HepG2 (cell line): ENCODE results near the gene COQ5. TPM values are rescaled to one million over a fixed set of nuclear protein-coding genes. Genes with fewer than 3 reads are reported as not detected.

Experiments
- BRD4 ChIP-seq: sonication (generic); formaldehyde crosslinking; IDR thresholded peaks from 2 replicates; pipeline ENCODE4 v1.4.0; 2020; ENCODE audit warnings: missing genetic modification reagents
- CCAR2 ChIP-seq: fragments of 200-400 bp; formaldehyde crosslinking; optimal IDR thresholded peaks from 2 replicates; pipeline ENCODE3; 2018; ENCODE audit warnings: low read depth, mild to moderate bottlenecking, low read length, moderate library complexity
- KLF12 ChIP-seq: sonication (generic); formaldehyde crosslinking; IDR thresholded peaks from 2 replicates; pipeline ENCODE4 v1.4.0; 2020; ENCODE audit warnings: missing genetic modification reagents, borderline replicate concordance
- PATZ1 ChIP-seq: sonication (generic); formaldehyde crosslinking; IDR thresholded peaks from 2 replicates; pipeline ENCODE4 v1.4.0; 2020; ENCODE audit warnings: missing genetic modification reagents
- PRPF4 ChIP-seq: fragments of 200-400 bp; formaldehyde crosslinking; IDR thresholded peaks from 2 replicates; pipeline ENCODE4 v1.6.1; 2016; ENCODE audit warnings: low read length, low read depth; ENCODE audit not compliant: poor library complexity, severe bottlenecking
- THAP8 ChIP-seq: sonication (generic); formaldehyde crosslinking; IDR thresholded peaks from 2 replicates; pipeline ENCODE4 v1.5.1; 2020; ENCODE audit warnings: missing genetic modification reagents, mild to moderate bottlenecking, borderline replicate concordance
- ZNF234 ChIP-seq: sonication (generic); formaldehyde crosslinking; conservative IDR thresholded peaks from 2 replicates; pipeline ENCODE4 v1.5.1; 2020; ENCODE audit warnings: mild to moderate bottlenecking, missing genetic modification reagents
- polyA plus RNA-seq, 8 experiments: library from polyadenylated mRNA; depleted of rRNA in 3 of 8; stranded (reverse) in 7 of 8; unstranded in 1 of 8; fragments of >200 nt; fragmentation: Illumina TruSeq in 4 of 8; extraction: Trizol in 4 of 8; gene quantifications; 2 replicates each; pipeline versions ENCODE4 v1.2.1 to v1.2.3, GENCODE V29; 2011 to 2016; ENCODE audit warnings: low read depth in 4 of 8, missing spikeins in 1 of 8, mixed read lengths in 1 of 8; ENCODE audit not compliant: insufficient read depth in 1 of 8
- total RNA-seq, 5 experiments: library from RNA; depleted of rRNA; stranded (reverse); fragments of >200 nt; fragmentation: Illumina TruSeq; extraction: Trizol; gene quantifications; 2 replicates each; pipeline ENCODE4 v1.2.3, GENCODE V29; 2016; ENCODE audit warnings: low read depth in 1 of 5
- TF ChIP-seq, protein P1 (sequence below): sonication (generic); formaldehyde crosslinking; IDR thresholded peaks from 2 replicates; pipeline ENCODE4 v1.5.1; 2020; ENCODE audit warnings: missing genetic modification reagents, mild to moderate bottlenecking, borderline replicate concordance
- TF ChIP-seq, protein P2 (sequence below): fragments of 450-650 bp; IDR thresholded peaks from 2 replicates; pipeline ENCODE4 v1.6.1; 2016
- TF ChIP-seq, protein P3 (sequence below): sonication (generic); formaldehyde crosslinking; IDR thresholded peaks from 2 replicates; pipeline ENCODE4 v1.4.0; 2020; ENCODE audit warnings: missing genetic modification reagents, borderline replicate concordance
- TF ChIP-seq, protein P4 (sequence below): sonication (generic); formaldehyde crosslinking; IDR thresholded peaks from 2 replicates; pipeline ENCODE4 v1.8.0; 2022; ENCODE audit warnings: missing genetic modification reagents, mild to moderate bottlenecking, inconsistent platforms, borderline replicate concordance
- TF ChIP-seq, protein P5 (sequence below): sonication (generic); formaldehyde crosslinking; IDR thresholded peaks from 2 replicates; pipeline ENCODE4 v1.5.0; 2020; ENCODE audit warnings: missing genetic modification reagents

The COQ5 gene
- total and polyA plus RNA-seq, 2 of the 13 experiments (the other 11 are each of a cell fraction or from before 2014, with no cell fraction given) = 36.4 to 41.5 TPM

GRCh38 chr12:120496413-120497340, 32.3 kb downstream of the COQ5 start (continued):
- TF ChIP-seq THAP8 (CRISPR knock-in tag) (no peak), ZNF234 (CRISPR knock-in tag) (no peak), BRD4 (CRISPR knock-in tag) (no peak), CCAR2 (no peak), PRPF4 (no peak), KLF12 (CRISPR knock-in tag) (peak; percentile 25; the same call in 1 of the 2 replicates), PATZ1 (no peak)
- TF ChIP-seq, protein P1, sequence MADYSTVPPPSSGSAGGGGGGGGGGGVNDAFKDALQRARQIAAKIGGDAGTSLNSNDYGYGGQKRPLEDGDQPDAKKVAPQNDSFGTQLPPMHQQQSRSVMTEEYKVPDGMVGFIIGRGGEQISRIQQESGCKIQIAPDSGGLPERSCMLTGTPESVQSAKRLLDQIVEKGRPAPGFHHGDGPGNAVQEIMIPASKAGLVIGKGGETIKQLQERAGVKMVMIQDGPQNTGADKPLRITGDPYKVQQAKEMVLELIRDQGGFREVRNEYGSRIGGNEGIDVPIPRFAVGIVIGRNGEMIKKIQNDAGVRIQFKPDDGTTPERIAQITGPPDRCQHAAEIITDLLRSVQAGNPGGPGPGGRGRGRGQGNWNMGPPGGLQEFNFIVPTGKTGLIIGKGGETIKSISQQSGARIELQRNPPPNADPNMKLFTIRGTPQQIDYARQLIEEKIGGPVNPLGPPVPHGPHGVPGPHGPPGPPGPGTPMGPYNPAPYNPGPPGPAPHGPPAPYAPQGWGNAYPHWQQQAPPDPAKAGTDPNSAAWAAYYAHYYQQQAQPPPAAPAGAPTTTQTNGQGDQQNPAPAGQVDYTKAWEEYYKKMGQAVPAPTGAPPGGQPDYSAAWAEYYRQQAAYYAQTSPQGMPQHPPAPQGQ (CRISPR knock-in tag) = no peak
- TF ChIP-seq, protein P2, sequence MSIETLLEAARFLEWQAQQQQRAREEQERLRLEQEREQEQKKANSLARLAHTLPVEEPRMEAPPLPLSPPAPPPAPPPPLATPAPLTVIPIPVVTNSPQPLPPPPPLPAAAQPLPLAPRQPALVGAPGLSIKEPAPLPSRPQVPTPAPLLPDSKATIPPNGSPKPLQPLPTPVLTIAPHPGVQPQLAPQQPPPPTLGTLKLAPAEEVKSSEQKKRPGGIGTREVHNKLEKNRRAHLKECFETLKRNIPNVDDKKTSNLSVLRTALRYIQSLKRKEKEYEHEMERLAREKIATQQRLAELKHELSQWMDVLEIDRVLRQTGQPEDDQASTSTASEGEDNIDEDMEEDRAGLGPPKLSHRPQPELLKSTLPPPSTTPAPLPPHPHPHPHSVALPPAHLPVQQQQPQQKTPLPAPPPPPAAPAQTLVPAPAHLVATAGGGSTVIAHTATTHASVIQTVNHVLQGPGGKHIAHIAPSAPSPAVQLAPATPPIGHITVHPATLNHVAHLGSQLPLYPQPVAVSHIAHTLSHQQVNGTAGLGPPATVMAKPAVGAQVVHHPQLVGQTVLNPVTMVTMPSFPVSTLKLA = no peak
- TF ChIP-seq, protein P3, sequence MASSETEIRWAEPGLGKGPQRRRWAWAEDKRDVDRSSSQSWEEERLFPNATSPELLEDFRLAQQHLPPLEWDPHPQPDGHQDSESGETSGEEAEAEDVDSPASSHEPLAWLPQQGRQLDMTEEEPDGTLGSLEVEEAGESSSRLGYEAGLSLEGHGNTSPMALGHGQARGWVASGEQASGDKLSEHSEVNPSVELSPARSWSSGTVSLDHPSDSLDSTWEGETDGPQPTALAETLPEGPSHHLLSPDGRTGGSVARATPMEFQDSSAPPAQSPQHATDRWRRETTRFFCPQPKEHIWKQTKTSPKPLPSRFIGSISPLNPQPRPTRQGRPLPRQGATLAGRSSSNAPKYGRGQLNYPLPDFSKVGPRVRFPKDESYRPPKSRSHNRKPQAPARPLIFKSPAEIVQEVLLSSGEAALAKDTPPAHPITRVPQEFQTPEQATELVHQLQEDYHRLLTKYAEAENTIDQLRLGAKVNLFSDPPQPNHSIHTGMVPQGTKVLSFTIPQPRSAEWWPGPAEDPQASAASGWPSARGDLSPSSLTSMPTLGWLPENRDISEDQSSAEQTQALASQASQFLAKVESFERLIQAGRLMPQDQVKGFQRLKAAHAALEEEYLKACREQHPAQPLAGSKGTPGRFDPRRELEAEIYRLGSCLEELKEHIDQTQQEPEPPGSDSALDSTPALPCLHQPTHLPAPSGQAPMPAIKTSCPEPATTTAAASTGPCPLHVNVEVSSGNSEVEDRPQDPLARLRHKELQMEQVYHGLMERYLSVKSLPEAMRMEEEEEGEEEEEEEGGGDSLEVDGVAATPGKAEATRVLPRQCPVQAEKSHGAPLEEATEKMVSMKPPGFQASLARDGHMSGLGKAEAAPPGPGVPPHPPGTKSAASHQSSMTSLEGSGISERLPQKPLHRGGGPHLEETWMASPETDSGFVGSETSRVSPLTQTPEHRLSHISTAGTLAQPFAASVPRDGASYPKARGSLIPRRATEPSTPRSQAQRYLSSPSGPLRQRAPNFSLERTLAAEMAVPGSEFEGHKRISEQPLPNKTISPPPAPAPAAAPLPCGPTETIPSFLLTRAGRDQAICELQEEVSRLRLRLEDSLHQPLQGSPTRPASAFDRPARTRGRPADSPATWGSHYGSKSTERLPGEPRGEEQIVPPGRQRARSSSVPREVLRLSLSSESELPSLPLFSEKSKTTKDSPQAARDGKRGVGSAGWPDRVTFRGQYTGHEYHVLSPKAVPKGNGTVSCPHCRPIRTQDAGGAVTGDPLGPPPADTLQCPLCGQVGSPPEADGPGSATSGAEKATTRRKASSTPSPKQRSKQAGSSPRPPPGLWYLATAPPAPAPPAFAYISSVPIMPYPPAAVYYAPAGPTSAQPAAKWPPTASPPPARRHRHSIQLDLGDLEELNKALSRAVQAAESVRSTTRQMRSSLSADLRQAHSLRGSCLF = no peak
- TF ChIP-seq, protein P4, sequence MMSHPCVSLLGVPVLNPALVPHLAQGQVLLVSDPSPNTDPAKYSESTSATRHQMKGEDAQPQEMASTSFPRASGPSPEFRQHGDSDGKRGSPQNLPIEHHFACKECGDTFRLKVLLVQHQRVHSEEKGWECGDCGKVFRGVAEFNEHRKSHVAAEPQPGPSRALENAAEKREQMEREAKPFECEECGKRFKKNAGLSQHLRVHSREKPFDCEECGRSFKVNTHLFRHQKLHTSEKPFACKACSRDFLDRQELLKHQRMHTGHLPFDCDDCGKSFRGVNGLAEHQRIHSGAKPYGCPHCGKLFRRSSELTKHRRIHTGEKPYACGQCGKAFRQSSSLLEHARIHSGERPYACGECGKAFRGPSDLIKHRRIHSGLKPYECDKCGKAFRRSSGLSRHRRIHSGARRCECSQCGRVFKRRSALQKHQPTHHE (CRISPR knock-in tag) = peak; percentile 0; the same call in 1 of the 2 replicates
- TF ChIP-seq, protein P5, sequence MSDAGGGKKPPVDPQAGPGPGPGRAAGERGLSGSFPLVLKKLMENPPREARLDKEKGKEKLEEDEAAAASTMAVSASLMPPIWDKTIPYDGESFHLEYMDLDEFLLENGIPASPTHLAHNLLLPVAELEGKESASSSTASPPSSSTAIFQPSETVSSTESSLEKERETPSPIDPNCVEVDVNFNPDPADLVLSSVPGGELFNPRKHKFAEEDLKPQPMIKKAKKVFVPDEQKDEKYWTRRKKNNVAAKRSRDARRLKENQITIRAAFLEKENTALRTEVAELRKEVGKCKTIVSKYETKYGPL = no peak
